HepG2 (cell line): Measurements from ENCODE around the gene FTL. TPM values are rescaled to one million over a fixed set of nuclear protein-coding genes. Genes with fewer than 3 reads are reported as not detected.
A peak's percentile ranks its signal among the peaks of the same experiment; 100 is the strongest.

Experiments used
- AGO2 ChIP-seq: fragments of 200-400 bp; formaldehyde crosslinking; optimal IDR thresholded peaks from 2 replicates; pipeline ENCODE3; 2017; ENCODE audit warnings: mild to moderate bottlenecking, low read depth, low read length, moderate library complexity
- ARNT ChIP-seq: fragments of 450-650 bp; IDR thresholded peaks from 2 replicates; pipeline ENCODE4 v1.6.1; 2017
- GTF2F1 ChIP-seq: fragments of 150-350 bp; IDR thresholded peaks from 2 replicates; pipeline ENCODE4 v1.6.1; 2014; ENCODE audit warnings: low read length
- ISL2 ChIP-seq: sonication (generic); formaldehyde crosslinking; IDR thresholded peaks from 2 replicates; pipeline ENCODE4 v1.5.0; 2020; ENCODE audit warnings: missing genetic modification reagents
- ISX ChIP-seq: sonication (generic); formaldehyde crosslinking; conservative IDR thresholded peaks from 2 replicates; pipeline ENCODE4 v1.5.0; 2020; ENCODE audit warnings: missing genetic modification reagents
- JDP2 ChIP-seq: sonication (generic); formaldehyde crosslinking; IDR thresholded peaks from 2 replicates; pipeline ENCODE4 v1.8.1; 2022; ENCODE audit warnings: missing genetic modification reagents, borderline replicate concordance
- KDM1A ChIP-seq: IDR thresholded peaks from 2 replicates; pipeline ENCODE4 v1.6.1; 2016; ENCODE audit warnings: missing compliant biosample characterization
- NFE2L2 ChIP-seq: fragments of 150-350 bp; IDR thresholded peaks from 2 replicates; pipeline ENCODE4 v1.6.1; 2014; ENCODE audit warnings: low read length
- PLRG1 ChIP-seq: fragments of 450-650 bp; conservative IDR thresholded peaks from 2 replicates; pipeline ENCODE4 v1.6.1; 2016
- PREB ChIP-seq: sonication (generic); formaldehyde crosslinking; IDR thresholded peaks from 2 replicates; pipeline ENCODE4 v1.4.0; 2020; ENCODE audit warnings: missing genetic modification reagents
- ZSCAN21 ChIP-seq: sonication (generic); formaldehyde crosslinking; IDR thresholded peaks from 2 replicates; pipeline ENCODE4 v1.8.0; 2022; ENCODE audit warnings: mild to moderate bottlenecking, missing genetic modification reagents, moderate library complexity, borderline replicate concordance
- polyA plus RNA-seq, 8 experiments: library from polyadenylated mRNA; depleted of rRNA in 3 of 8; stranded (reverse) in 7 of 8; unstranded in 1 of 8; fragments of >200 nt; fragmentation: Illumina TruSeq in 4 of 8; extraction: Trizol in 4 of 8; gene quantifications; 2 replicates each; pipeline versions ENCODE4 v1.2.1 to v1.2.3, GENCODE V29; 2011 to 2016; ENCODE audit warnings: low read depth in 4 of 8, missing spikeins in 1 of 8, mixed read lengths in 1 of 8; ENCODE audit not compliant: insufficient read depth in 1 of 8
- total RNA-seq, 5 experiments: library from RNA; depleted of rRNA; stranded (reverse); fragments of >200 nt; fragmentation: Illumina TruSeq; extraction: Trizol; gene quantifications; 2 replicates each; pipeline ENCODE4 v1.2.3, GENCODE V29; 2016; ENCODE audit warnings: low read depth in 1 of 5
- TF ChIP-seq, protein P1 (sequence below): sonication (generic); formaldehyde crosslinking; conservative IDR thresholded peaks from 2 replicates; pipeline ENCODE4 v1.5.0; 2020; ENCODE audit warnings: missing genetic modification reagents
- TF ChIP-seq, protein P2 (sequence below): sonication (generic); formaldehyde crosslinking; IDR thresholded peaks from 2 replicates; pipeline ENCODE4 v1.4.0; 2020; ENCODE audit warnings: mild to moderate bottlenecking, missing genetic modification reagents
- TF ChIP-seq, protein P3 (sequence below): sonication (generic); formaldehyde crosslinking; IDR thresholded peaks from 2 replicates; pipeline ENCODE4 v1.4.0; 2020; ENCODE audit warnings: missing genetic modification reagents, borderline replicate concordance
- TF ChIP-seq, protein P4 (sequence below): sonication (generic); formaldehyde crosslinking; IDR thresholded peaks from 2 replicates; pipeline ENCODE4 v1.4.0; 2020; ENCODE audit warnings: missing genetic modification reagents, borderline replicate concordance

Gene FTL
- total and polyA plus RNA-seq, 2 of the 13 experiments (the other 11 are each of a cell fraction or from before 2014, with no cell fraction given) = 2,721 to 8,800 TPM

- TF ChIP-seq, protein P1, sequence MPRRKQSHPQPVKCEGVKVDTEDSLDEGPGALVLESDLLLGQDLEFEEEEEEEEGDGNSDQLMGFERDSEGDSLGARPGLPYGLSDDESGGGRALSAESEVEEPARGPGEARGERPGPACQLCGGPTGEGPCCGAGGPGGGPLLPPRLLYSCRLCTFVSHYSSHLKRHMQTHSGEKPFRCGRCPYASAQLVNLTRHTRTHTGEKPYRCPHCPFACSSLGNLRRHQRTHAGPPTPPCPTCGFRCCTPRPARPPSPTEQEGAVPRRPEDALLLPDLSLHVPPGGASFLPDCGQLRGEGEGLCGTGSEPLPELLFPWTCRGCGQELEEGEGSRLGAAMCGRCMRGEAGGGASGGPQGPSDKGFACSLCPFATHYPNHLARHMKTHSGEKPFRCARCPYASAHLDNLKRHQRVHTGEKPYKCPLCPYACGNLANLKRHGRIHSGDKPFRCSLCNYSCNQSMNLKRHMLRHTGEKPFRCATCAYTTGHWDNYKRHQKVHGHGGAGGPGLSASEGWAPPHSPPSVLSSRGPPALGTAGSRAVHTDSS (CRISPR knock-in tag) = no peak
- TF ChIP-seq PLRG1 = no peak
- TF ChIP-seq, protein P2, sequence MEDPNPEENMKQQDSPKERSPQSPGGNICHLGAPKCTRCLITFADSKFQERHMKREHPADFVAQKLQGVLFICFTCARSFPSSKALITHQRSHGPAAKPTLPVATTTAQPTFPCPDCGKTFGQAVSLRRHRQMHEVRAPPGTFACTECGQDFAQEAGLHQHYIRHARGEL (CRISPR knock-in tag) = no peak
- TF ChIP-seq, protein P3, sequence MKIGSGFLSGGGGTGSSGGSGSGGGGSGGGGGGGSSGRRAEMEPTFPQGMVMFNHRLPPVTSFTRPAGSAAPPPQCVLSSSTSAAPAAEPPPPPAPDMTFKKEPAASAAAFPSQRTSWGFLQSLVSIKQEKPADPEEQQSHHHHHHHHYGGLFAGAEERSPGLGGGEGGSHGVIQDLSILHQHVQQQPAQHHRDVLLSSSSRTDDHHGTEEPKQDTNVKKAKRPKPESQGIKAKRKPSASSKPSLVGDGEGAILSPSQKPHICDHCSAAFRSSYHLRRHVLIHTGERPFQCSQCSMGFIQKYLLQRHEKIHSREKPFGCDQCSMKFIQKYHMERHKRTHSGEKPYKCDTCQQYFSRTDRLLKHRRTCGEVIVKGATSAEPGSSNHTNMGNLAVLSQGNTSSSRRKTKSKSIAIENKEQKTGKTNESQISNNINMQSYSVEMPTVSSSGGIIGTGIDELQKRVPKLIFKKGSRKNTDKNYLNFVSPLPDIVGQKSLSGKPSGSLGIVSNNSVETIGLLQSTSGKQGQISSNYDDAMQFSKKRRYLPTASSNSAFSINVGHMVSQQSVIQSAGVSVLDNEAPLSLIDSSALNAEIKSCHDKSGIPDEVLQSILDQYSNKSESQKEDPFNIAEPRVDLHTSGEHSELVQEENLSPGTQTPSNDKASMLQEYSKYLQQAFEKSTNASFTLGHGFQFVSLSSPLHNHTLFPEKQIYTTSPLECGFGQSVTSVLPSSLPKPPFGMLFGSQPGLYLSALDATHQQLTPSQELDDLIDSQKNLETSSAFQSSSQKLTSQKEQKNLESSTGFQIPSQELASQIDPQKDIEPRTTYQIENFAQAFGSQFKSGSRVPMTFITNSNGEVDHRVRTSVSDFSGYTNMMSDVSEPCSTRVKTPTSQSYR (CRISPR knock-in tag) = peak; percentile 27; the same call in 1 of the 2 replicates
- TF ChIP-seq ISX (CRISPR knock-in tag) = no peak
- no peak for TF ChIP-seq ISL2
- TF ChIP-seq, protein P4, sequence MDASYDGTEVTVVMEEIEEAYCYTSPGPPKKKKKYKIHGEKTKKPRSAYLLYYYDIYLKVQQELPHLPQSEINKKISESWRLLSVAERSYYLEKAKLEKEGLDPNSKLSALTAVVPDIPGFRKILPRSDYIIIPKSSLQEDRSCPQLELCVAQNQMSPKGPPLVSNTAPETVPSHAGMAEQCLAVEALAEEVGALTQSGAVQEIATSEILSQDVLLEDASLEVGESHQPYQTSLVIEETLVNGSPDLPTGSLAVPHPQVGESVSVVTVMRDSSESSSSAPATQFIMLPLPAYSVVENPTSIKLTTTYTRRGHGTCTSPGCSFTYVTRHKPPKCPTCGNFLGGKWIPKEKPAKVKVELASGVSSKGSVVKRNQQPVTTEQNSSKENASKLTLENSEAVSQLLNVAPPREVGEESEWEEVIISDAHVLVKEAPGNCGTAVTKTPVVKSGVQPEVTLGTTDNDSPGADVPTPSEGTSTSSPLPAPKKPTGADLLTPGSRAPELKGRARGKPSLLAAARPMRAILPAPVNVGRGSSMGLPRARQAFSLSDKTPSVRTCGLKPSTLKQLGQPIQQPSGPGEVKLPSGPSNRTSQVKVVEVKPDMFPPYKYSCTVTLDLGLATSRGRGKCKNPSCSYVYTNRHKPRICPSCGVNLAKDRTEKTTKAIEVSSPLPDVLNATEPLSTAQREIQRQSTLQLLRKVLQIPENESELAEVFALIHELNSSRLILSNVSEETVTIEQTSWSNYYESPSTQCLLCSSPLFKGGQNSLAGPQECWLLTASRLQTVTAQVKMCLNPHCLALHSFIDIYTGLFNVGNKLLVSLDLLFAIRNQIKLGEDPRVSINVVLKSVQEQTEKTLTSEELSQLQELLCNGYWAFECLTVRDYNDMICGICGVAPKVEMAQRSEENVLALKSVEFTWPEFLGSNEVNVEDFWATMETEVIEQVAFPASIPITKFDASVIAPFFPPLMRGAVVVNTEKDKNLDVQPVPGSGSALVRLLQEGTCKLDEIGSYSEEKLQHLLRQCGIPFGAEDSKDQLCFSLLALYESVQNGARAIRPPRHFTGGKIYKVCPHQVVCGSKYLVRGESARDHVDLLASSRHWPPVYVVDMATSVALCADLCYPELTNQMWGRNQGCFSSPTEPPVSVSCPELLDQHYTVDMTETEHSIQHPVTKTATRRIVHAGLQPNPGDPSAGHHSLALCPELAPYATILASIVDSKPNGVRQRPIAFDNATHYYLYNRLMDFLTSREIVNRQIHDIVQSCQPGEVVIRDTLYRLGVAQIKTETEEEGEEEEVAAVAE (CRISPR knock-in tag) = no peak; the same call in 1 of the 2 replicates
- TF ChIP-seq AGO2 = peak; percentile 32
- no peak for TF ChIP-seq NFE2L2
- no peak for TF ChIP-seq ZSCAN21 (CRISPR knock-in tag)
- TF ChIP-seq PREB (CRISPR knock-in tag) = no peak
- TF ChIP-seq ARNT = no peak
- TF ChIP-seq KDM1A (CRISPR knock-in tag) = no peak
- TF ChIP-seq GTF2F1 = no peak
- TF ChIP-seq JDP2 = no peak
These were observed 28.3 kb downstream of the FTL start, which contains the start of the genes GYS1 and RUVBL2 (continued) for GRCh38 chr19:48993175-48994034.
